ENCODE data around the gene CTDSPL.

GRCh38 chr3:37952564-37952963, 90.9 kb downstream of the CTDSPL start:
- no peak for TF ChIP-seq YY1 (IDR thresholded peaks at IDR 0.05; ENCODE audit: low read depth, low read length)
- TF ChIP-seq CTCF (IDR thresholded peaks at IDR 0.05; ENCODE audit: control extremely low read depth in 1 of 3, insufficient read depth in 1 of 3, low read depth in 1 of 3, low read length in 3 of 3), result no peak
- TF ChIP-seq POLR2AphosphoS5 (IDR thresholded peaks at IDR 0.05; ENCODE audit: low read depth, low read length), result no peak
- no peak for TF ChIP-seq EZH2 (IDR thresholded peaks at IDR 0.05; ENCODE audit: low read depth, low read length, severe bottlenecking)
- TF ChIP-seq HDAC6 (IDR thresholded peaks at IDR 0.05; ENCODE audit: low read depth, low read length), result no peak
